ENCODE data around the gene NBAS.

DNA sequence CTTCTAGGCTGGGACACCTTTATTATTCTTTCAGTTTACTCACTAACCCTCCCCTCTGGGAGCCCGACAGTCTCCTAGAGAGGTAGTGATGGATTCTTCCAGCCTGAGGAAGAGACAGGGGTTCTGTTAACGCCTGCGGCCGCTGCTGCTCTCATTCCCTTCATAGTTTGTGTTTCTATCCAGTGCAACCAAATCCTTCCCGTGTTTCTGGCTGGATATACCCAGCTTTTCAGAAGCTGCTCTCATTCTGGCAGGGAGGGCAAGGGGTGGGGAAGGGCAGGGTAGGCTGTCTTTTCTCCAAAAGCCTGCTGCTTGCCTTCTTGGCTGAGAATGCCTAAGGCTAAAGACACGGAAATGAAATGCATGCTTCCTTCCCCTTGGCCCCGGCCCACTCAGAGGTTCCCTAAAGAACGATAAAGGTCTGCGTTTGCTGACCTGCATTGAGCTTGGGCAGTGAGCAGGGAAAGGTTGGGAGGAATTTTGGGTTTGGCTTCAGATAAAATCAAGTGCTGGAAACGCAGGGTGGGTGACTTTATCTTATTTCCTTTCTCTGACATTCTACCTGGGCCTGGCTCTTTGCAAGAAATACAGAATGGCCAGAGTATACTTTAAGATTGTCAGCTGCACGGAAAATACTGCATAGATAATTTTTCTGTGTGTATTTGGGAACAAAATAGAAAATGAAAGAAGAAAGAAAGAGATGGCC lies 390.9 kb downstream of the NBAS start:
- no peak for TF ChIP-seq POLR2AphosphoS5 (IDR thresholded peaks at IDR 0.05; ENCODE audit: borderline replicate concordance, low read depth, low read length)
- no peak for TF ChIP-seq EZH2 (IDR thresholded peaks at IDR 0.05)

All from SK-N-MC (cell line).